Stromal cell of bone marrow (primary cell): Measurements from ENCODE around the gene TRDMT1.

Experiments
- DNase-seq: peaks from one replicate; pipeline ENCODE4 v3.0.0-alpha.2; 2012; ENCODE audit warnings: low read depth

TRDMT1 gene

DNA sequence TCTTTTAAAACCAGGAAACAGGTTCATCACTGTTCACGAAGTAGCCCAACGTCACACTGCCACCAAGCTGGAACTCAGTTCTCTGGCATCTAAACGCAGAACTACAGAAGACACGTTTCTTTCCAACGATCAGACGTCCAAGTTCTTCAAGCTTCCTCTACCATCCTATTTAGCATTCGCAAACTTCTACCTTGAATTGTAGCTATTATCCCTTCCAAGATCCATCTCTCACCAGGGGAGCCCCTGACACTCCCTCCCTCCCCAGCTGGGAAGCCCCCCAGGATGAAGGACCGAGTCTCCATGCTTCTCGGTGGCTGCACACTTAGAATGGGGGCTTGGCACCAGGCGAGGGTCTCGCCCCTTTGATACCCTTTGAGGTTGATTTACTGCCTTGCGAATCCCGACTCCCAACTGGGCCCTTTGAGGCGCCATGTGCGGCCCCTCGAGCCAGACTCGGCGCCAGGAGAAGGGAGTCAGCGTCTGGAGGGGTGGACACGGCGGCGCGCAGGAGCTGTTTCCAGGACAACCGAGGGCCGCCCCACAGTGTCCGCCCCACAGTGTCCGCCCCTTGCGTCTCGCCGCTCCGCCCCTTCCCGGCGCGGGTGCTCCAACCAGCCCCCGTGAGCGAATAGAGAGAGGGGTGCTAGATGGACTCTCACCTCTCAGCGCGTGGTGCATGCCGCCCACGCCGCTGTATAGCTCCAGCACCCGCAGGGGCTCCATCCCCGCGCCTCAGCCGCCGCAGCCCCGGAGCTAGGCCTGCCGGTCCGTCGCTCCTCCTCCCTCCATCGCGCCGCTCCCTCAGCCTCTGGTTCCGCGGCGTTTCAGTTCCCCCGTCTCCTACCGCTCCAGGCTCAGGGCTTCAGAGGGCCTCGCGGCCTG lies at the start of gene TRDMT1:
Gene TRDMT1 (minus strand): TSS at position 761 of the 882 bp plus-strand sequence. CDS start 38 bp downstream, at position 723.
- peak; percentile 88 for DNase-seq

DNA sequence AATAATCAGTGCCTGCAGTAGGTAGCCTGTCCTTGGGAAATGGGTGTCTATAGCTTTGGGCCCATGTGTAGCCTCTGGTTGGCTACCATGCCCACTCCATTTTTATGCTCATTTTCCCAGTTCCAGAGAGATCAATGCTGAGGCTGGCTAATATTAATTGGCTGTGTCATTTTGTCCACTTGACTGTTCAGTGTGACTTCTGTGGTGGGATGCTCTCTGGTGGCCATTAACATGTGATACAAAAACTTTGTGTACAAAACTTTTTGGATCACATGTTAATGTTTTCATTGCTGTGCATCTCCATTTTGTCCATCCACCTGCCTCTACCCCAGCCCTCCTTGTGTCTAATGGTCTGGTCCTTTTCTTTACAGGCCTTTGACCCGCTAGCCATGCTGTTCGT lies 49.3 kb upstream of the TRDMT1 start:
- DNase-seq = no peak

DNA sequence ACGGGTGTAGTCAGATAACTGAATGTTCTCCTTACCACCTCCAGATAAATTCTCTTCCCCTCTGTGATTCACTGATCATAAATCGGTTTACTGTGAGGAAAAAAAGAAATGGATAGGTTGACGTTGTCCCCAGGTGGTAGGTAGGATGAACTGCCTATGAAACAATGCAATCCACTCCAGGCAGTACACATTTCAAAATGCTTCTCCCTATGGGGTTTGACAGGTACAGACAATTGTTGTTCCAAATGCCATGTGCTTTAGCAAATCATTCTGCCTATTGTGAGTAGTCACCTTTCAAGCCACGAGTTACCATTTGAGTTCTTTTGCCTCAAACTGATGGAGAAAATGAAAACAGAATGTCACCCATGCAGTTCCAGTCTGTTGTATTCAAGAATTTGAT lies 48.3 kb upstream of the TRDMT1 start:
- DNase-seq = no peak

- DNase-seq = no peak
Measured at GRCh38 chr10:17248964-17249363, 47.5 kb upstream of the TRDMT1 start.

GRCh38 chr10:17247210-17247609 lies 45.7 kb upstream of the TRDMT1 start:
- no peak for DNase-seq

GRCh38 chr10:17244700-17245365 lies 43.4 kb upstream of the TRDMT1 start:
- DNase-seq = no peak

DNA sequence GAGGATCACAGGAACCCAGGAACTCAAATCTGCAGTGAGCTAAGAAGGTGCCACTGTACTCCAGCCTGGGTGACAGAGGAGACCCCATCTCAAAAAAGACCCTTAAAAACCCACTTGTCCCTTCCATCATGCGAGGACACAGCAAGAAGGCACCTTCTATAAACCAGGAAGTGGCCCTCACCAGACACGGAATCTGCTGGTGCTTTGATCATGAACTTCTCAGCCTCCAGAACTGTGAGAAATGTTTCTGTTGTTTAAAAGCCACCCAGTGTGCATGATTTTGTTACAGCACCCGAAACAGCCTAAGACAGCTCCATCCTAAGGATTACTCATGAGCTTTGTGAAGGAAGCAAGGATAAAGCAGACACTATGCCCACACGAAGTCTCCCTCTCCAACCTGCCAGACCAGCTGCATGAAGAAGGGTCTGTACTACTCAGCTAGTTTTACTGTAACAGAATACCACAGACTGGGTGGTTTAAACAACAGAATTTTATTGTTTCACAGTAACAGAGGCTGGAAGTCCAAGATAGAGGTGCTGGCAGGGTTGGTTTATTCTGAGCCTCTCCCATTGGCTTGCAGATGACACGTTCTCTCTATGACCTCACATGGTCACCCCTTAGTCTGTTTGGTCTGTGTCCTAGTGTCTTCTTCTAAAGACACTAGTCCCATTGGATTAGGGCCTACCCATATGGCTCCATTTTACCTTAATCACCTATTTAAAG lies 40.3 kb upstream of the TRDMT1 start:
- DNase-seq = no peak

- no peak for DNase-seq
Measured at GRCh38 chr10:17240616-17241015, 39.1 kb upstream of the TRDMT1 start.

DNA sequence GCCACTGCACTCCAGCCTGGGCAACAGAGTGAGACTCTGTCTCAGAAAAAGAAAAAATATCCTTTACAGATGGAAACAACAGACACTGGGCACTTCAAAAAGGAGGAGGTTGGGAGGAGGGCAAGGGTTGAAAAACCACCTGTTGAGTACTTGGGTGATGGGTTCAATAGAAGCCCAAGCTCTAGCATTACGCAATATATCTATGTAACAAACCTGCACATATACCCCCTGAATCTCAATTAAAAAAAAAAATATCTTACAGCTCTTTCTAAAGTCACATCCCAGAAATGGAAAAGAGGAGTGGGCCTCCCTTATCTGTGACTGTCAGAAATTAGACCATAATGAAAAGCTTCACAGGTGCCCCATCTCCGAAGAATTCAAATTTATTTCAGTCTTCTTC lies 38.6 kb upstream of the TRDMT1 start:
- DNase-seq = no peak

DNA sequence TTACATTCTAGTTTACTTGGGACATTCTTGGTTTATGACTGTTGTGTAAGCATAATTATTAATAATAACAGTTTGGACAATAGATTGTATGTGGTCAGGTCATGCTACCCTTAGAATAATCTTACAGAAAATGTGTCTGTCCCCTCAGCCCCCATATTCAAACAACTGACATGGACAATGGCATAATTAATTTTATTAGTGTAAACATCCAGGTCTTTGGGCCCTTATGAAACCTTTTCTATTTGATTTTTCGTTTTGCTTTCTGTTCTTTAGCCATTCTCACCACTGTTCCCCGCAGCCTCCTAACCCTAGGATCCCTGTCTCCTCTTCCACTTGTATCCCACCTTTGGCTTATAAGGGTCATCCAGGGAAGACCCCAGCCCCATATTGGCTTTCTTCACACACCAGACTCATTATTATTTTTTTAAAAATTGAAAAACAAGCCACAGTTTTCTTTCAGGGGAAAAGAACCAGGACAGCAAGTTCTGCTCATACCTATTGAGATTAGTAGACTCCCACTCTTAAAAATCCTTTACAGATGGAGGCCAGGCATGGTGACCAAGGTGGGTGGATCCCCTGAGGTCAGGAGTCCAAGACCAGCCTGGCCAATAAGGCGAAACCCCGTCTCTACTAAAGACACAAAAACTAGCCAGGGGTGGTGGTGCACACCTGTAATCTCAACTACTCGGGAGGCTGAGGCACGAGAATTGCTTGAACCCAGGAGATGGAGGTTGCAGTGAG lies 38.0 kb upstream of the TRDMT1 start:
- DNase-seq = no peak

GRCh38 chr10:17238445-17239291 lies 37.2 kb upstream of the TRDMT1 start:
- peak; percentile 87 for DNase-seq

DNA sequence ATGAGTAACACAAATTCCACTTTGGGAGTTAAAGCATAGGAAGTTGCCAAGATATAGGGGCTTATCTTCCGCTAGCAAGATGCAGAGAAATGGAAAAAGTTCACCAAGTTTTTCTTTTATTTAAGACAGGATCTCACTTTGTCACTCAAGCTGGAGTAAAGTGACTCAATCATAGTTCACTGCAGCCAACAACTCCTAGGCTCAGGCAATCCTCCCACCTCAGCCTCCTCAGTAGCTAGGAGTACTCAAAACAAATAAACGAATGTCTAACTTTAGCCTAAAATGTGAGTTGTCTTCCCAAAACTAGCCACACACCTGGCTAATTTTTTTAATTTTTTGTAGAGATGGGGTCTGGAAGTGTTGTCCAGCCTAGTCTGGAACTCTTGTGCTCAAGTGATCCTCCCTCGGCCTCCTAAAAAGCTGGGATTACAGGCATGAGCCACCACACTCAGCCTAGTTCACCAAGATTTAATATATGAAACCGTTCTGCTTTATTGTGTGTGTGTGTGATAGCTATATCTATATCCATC lies 36.5 kb upstream of the TRDMT1 start:
- no peak for DNase-seq

DNA sequence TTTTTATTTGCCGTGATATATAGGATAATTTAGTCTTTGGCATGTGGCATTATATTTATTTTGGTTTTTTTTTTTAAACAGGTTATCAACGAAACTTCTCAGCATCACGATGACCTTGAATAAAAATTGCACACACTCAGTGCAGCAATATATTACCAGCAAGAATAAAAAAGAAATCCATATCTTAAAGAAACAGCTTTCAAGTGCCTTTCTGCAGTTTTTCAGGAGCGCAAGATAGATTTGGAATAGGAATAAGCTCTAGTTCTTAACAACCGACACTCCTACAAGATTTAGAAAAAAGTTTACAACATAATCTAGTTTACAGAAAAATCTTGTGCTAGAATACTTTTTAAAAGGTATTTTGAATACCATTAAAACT lies 35.7 kb upstream of the TRDMT1 start:
- DNase-seq = no peak

DNA sequence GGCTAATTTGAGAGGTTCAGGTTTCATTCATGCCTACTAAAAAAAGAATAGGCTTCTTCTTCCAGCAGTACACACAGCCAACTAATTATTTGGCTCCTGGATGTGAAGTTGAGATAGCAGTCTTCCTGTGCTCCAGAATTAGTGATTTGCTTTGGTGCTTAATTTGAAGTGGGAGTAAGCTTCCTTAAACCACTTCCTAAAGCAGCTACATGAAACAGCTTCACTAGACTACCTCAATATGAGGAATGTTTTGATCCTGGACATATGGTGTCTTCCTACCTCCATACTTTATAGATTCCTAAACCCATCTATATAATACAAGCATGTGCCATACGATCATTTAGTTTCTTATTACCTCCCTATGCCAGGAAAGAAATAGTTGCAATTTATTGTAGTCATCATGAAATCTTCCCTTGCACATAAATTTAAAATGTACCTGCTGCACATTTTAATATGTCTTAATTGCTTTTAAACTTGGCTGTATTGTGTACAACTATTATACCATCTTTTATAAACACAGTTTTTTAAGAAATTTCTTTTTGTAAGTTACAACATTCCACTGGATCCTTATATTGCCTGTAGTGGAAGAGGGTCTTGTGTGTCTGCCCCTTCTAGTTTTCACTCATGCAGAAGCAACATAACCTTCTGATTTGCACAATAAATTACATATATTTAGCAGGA lies 35.1 kb upstream of the TRDMT1 start:
- no peak for DNase-seq

DNA sequence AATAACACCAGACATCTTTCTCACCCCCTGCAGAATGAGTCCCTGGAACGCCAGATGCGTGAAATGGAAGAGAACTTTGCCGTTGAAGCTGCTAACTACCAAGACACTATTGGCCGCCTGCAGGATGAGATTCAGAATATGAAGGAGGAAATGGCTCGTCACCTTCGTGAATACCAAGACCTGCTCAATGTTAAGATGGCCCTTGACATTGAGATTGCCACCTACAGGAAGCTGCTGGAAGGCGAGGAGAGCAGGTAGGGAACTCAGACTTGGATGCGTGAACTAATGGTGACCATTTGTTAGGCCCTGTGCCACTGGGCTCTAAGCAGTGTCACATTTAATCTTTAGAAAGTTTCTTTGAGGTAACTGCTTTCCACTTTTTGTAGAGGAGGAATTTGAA lies 33.7 kb upstream of the TRDMT1 start:
- DNase-seq = no peak

DNA sequence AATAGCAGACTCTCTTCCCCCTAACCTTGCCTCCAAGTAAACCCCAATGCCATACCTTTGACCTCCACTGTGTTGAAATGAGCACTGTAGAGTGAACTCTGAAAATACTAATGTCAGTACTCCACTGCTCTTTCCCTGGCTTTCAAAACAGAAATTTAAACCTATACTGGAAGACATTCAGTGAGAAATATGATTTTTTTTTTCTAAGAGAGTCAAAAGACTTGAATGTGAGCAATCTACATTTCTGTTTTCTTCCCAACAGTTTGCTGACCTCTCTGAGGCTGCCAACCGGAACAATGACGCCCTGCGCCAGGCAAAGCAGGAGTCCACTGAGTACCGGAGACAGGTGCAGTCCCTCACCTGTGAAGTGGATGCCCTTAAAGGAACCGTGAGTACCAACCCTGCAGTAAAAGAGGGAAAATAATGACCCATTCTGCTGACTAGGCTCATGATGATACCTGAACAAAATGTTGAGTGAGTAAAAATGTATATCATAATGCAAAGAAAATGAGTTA lies 33.0 kb upstream of the TRDMT1 start:
- DNase-seq = no peak

DNA sequence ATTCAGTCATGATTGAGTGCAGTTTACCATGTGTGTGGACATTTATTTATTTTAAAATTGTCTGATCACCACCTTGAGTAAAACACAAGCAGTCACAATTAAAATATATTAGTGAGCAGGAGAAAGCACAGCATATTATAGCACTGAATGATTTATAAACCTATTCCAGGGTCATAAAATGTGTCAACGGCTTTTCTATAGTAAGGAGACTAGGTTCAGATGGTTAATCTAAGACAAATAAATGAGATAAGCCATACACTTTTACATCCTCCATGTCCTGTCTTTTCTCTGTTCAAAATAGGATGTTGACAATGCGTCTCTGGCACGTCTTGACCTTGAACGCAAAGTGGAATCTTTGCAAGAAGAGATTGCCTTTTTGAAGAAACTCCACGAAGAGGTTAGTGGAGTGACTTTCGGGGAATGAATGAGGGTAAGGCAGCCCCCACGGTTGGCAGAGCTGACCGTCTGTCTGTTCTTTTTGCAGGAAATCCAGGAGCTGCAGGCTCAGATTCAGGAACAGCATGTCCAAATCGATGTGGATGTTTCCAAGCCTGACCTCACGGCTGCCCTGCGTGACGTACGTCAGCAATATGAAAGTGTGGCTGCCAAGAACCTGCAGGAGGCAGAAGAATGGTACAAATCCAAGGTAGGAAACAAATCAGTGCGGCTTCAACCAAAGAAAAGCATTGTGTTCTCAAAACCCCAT lies 32.0 kb upstream of the TRDMT1 start:
- no peak for DNase-seq

- DNase-seq = no peak
Measured at GRCh38 chr10:17232276-17232960, 30.9 kb upstream of the TRDMT1 start.

DNA sequence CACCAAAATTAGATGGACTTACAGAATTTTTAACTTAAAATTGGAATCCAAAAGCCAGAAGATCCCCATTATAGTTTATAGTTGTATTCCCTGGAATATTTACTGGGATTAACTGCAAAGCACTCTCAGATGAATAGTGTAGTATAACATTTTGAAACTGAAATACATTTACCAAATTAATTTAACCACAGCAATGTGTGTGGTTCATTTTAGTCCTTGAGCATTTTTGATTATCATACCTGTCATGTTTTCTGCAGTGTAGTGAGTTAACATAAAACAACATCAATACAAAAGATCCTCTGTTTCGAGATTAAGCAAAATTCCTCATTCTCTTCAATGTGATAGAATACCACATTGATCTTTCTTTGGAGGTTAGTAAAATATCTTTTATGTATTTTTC lies 30.3 kb upstream of the TRDMT1 start:
- no peak for DNase-seq
